HepG2 (cell line): ENCODE results near the gene KLHL17. TPM values are rescaled to one million over a fixed set of nuclear protein-coding genes. Genes with fewer than 3 reads are reported as not detected.

Source experiments
- ATF7-NPFF ChIP-seq: sonication (generic); formaldehyde crosslinking; IDR thresholded peaks from 2 replicates; pipeline ENCODE4 v1.8.1; 2023; ENCODE audit warnings: mild to moderate bottlenecking, low read depth, missing genetic modification reagents, moderate library complexity
- DDIT3 ChIP-seq: sonication (generic); formaldehyde crosslinking; IDR thresholded peaks from 2 replicates; pipeline ENCODE4 v1.4.0; 2020; ENCODE audit warnings: mild to moderate bottlenecking, missing genetic modification reagents
- FIP1L1 ChIP-seq: fragments of 200-400 bp; formaldehyde crosslinking; IDR thresholded peaks from 2 replicates; pipeline ENCODE4 v1.6.1; 2018; ENCODE audit warnings: low read depth, mild to moderate bottlenecking, low read length, moderate library complexity, borderline replicate concordance; ENCODE audit not compliant: insufficient read depth
- HNRNPUL1 ChIP-seq: fragments of 200-400 bp; formaldehyde crosslinking; IDR thresholded peaks from 2 replicates; pipeline ENCODE4 v1.6.1; 2017; ENCODE audit warnings: low read depth, mild to moderate bottlenecking, low read length, moderate library complexity
- KAT7 ChIP-seq: IDR thresholded peaks from 2 replicates; pipeline ENCODE4 v1.6.1; 2018; ENCODE audit warnings: borderline replicate concordance, missing compliant biosample characterization
- NFYC ChIP-seq: IDR thresholded peaks from 2 replicates; pipeline ENCODE4 v1.6.1; 2016; ENCODE audit warnings: missing genetic modification reagents, missing compliant biosample characterization
- NR2F2 ChIP-seq: IDR thresholded peaks from 2 replicates; pipeline ENCODE4 v1.6.1; 2012; ENCODE audit warnings: low read depth, inconsistent platforms, borderline replicate concordance
- PCBP1 ChIP-seq: fragments of 200-400 bp; formaldehyde crosslinking; IDR thresholded peaks from 2 replicates; pipeline ENCODE4 v1.6.1; 2017; ENCODE audit warnings: mild to moderate bottlenecking, low read depth, low read length, borderline replicate concordance
- PRDM4 ChIP-seq: sonication (generic); formaldehyde crosslinking; IDR thresholded peaks from 2 replicates; pipeline ENCODE4 v1.9.0; 2021; ENCODE audit warnings: missing genetic modification reagents, borderline replicate concordance
- RCOR2 ChIP-seq: IDR thresholded peaks from 2 replicates; pipeline ENCODE4 v1.6.1; 2016; ENCODE audit warnings: missing biosample characterization, missing genetic modification reagents
- SMAD9 ChIP-seq: sonication (generic); formaldehyde crosslinking; IDR thresholded peaks from 2 replicates; pipeline ENCODE4 v1.5.1; 2020; ENCODE audit warnings: mild to moderate bottlenecking, missing genetic modification reagents
- TP53 ChIP-seq: sonication (generic); formaldehyde crosslinking; conservative IDR thresholded peaks from 2 replicates; pipeline ENCODE4 v1.4.0; 2020; ENCODE audit warnings: missing genetic modification reagents
- ZFP36L2 ChIP-seq: sonication (generic); formaldehyde crosslinking; IDR thresholded peaks from 2 replicates; pipeline ENCODE4 v1.4.0; 2020; ENCODE audit warnings: missing genetic modification reagents
- ZKSCAN8 ChIP-seq: IDR thresholded peaks from 2 replicates; pipeline ENCODE4 v1.6.1; 2016; ENCODE audit warnings: borderline replicate concordance, missing genetic modification reagents, missing compliant biosample characterization
- ZNF143 ChIP-seq: sonication (generic); formaldehyde crosslinking; IDR thresholded peaks from 2 replicates; pipeline ENCODE4 v1.4.0; 2020; ENCODE audit warnings: missing genetic modification reagents
- ZNF557 ChIP-seq: sonication (generic); formaldehyde crosslinking; IDR thresholded peaks from 2 replicates; pipeline ENCODE4 v1.4.0; 2020; ENCODE audit warnings: missing genetic modification reagents
- ZSCAN22 ChIP-seq: sonication (generic); formaldehyde crosslinking; IDR thresholded peaks from 2 replicates; pipeline ENCODE4 v1.4.0; 2020; ENCODE audit warnings: mild to moderate bottlenecking, missing genetic modification reagents
- polyA plus RNA-seq, 8 experiments: library from polyadenylated mRNA; depleted of rRNA in 3 of 8; stranded (reverse) in 7 of 8; unstranded in 1 of 8; fragments of >200 nt; fragmentation: Illumina TruSeq in 4 of 8; extraction: Trizol in 4 of 8; gene quantifications; 2 replicates each; pipeline versions ENCODE4 v1.2.1 to v1.2.3, GENCODE V29; 2011 to 2016; ENCODE audit warnings: low read depth in 4 of 8, missing spikeins in 1 of 8, mixed read lengths in 1 of 8; ENCODE audit not compliant: insufficient read depth in 1 of 8
- total RNA-seq, 5 experiments: library from RNA; depleted of rRNA; stranded (reverse); fragments of >200 nt; fragmentation: Illumina TruSeq; extraction: Trizol; gene quantifications; 2 replicates each; pipeline ENCODE4 v1.2.3, GENCODE V29; 2016; ENCODE audit warnings: low read depth in 1 of 5
- TF ChIP-seq, protein P1 (sequence below): IDR thresholded peaks from 2 replicates; pipeline ENCODE4 v1.6.1; 2016; ENCODE audit warnings: missing compliant biosample characterization, missing genetic modification reagents, borderline replicate concordance
- TF ChIP-seq, protein P2 (sequence below): sonication (generic); formaldehyde crosslinking; IDR thresholded peaks from 2 replicates; pipeline ENCODE4 v1.4.0; 2020; ENCODE audit warnings: mild to moderate bottlenecking, missing genetic modification reagents
- TF ChIP-seq, protein P3 (sequence below): sonication (generic); formaldehyde crosslinking; IDR thresholded peaks from 2 replicates; pipeline ENCODE4 v1.4.0; 2020; ENCODE audit warnings: missing genetic modification reagents, borderline replicate concordance
- TF ChIP-seq, protein P4 (sequence below): sonication (generic); formaldehyde crosslinking; IDR thresholded peaks from 2 replicates; pipeline ENCODE4 v1.5.1; 2020; ENCODE audit warnings: missing genetic modification reagents, mild to moderate bottlenecking, borderline replicate concordance

Gene KLHL17
- total and polyA plus RNA-seq, 2 of the 13 experiments (the other 11 are each of a cell fraction or from before 2014, with no cell fraction given): 9.3 to 24.7 TPM

- TF ChIP-seq FIP1L1 (no peak), TP53 (CRISPR knock-in tag) (0 out of 2 replicates have a peak, but pooled peaks have one; percentile 60), ZFP36L2 (CRISPR knock-in tag) (no peak), KAT7 (CRISPR knock-in tag) (peak; percentile 62; the same call in 1 of the 2 replicates), NFYC (CRISPR knock-in tag) (peak; percentile 50), PCBP1 (0 out of 2 replicates have a peak, but pooled peaks have one; percentile 78), HNRNPUL1 (no peak), ZNF557 (CRISPR knock-in tag) (no peak), ZSCAN22 (CRISPR knock-in tag) (peak; percentile 96), ZKSCAN8 (CRISPR knock-in tag) (peak; percentile 89; the same call in 1 of the 2 replicates), ZNF143 (CRISPR knock-in tag) (peak; percentile 64), ATF7-NPFF (CRISPR knock-in tag) (peak; percentile 73; the same call in 1 of the 2 replicates), DDIT3 (CRISPR knock-in tag) (no peak), RCOR2 (CRISPR knock-in tag) (peak; percentile 90), SMAD9 (CRISPR knock-in tag) (no peak), PRDM4 (CRISPR knock-in tag) (no peak), NR2F2 (no peak)
- TF ChIP-seq, protein P1, sequence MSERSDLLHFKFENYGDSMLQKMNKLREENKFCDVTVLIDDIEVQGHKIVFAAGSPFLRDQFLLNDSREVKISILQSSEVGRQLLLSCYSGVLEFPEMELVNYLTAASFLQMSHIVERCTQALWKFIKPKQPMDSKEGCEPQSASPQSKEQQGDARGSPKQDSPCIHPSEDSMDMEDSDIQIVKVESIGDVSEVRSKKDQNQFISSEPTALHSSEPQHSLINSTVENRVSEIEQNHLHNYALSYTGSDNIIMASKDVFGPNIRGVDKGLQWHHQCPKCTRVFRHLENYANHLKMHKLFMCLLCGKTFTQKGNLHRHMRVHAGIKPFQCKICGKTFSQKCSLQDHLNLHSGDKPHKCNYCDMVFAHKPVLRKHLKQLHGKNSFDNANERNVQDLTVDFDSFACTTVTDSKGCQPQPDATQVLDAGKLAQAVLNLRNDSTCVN (CRISPR knock-in tag): peak; percentile 79
- TF ChIP-seq, protein P2, sequence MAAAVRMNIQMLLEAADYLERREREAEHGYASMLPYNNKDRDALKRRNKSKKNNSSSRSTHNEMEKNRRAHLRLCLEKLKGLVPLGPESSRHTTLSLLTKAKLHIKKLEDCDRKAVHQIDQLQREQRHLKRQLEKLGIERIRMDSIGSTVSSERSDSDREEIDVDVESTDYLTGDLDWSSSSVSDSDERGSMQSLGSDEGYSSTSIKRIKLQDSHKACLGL: 0 out of 2 replicates have a peak, but pooled peaks have one; percentile 14
- TF ChIP-seq, protein P3, sequence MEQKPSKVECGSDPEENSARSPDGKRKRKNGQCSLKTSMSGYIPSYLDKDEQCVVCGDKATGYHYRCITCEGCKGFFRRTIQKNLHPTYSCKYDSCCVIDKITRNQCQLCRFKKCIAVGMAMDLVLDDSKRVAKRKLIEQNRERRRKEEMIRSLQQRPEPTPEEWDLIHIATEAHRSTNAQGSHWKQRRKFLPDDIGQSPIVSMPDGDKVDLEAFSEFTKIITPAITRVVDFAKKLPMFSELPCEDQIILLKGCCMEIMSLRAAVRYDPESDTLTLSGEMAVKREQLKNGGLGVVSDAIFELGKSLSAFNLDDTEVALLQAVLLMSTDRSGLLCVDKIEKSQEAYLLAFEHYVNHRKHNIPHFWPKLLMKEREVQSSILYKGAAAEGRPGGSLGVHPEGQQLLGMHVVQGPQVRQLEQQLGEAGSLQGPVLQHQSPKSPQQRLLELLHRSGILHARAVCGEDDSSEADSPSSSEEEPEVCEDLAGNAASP (CRISPR knock-in tag): peak; percentile 60; the same call in 1 of the 2 replicates
- TF ChIP-seq, protein P4, sequence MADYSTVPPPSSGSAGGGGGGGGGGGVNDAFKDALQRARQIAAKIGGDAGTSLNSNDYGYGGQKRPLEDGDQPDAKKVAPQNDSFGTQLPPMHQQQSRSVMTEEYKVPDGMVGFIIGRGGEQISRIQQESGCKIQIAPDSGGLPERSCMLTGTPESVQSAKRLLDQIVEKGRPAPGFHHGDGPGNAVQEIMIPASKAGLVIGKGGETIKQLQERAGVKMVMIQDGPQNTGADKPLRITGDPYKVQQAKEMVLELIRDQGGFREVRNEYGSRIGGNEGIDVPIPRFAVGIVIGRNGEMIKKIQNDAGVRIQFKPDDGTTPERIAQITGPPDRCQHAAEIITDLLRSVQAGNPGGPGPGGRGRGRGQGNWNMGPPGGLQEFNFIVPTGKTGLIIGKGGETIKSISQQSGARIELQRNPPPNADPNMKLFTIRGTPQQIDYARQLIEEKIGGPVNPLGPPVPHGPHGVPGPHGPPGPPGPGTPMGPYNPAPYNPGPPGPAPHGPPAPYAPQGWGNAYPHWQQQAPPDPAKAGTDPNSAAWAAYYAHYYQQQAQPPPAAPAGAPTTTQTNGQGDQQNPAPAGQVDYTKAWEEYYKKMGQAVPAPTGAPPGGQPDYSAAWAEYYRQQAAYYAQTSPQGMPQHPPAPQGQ (CRISPR knock-in tag): no peak
These were observed 46.1 kb downstream of the KLHL17 start (continued) for GRCh38 chr1:1006305-1007159.
